GM21447 (cell line): ENCODE results near the gene MARF1.
"Not testable (repeated sequence)": the region's sequence is repeated elsewhere in the genome, so short reads cannot be mapped to it uniquely, and the experiment has no call there.

ENCODE experiments used
- ATAC-seq: cut with Tn5 transposase; IDR thresholded peaks from one replicate; pipeline ENCODE4 v1.9.1; 2021; ENCODE audit not compliant: unreplicated experiment

The MARF1 gene

GRCh38 chr16:15573896-15574613 lies 68.9 kb downstream of the MARF1 start:
- not testable (repeated sequence) for ATAC-seq

- ATAC-seq = no peak
These were observed 69.6 kb downstream of the MARF1 start for GRCh38 chr16:15573274-15573895.

GRCh38 chr16:15572329-15573001 lies 70.5 kb downstream of the MARF1 start:
- no peak for ATAC-seq

GRCh38 chr16:15571557-15571956 lies 71.4 kb downstream of the MARF1 start:
- ATAC-seq = no peak

- ATAC-seq = not testable (repeated sequence)
These were observed 72.3 kb downstream of the MARF1 start for GRCh38 chr16:15570666-15571065.

DNA sequence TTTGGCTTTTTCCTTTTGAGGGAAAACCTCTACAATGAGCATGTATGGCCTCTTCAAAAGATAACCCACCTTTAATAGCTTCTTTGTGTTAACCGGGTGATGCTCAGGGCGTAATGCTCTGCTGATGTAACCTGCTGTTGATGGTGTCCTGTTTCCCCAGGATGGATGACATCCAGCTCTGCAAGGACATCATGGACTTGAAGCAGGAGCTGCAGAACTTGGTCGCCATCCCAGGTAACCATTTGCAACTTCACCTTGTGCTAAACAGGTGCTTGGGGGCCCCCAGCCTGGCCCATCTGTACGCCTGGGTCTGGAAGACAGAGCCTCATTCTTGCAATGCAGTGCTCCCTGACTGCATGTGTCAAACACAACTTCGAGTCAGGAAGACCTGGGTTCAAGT lies 75.1 kb downstream of the MARF1 start:
- no peak for ATAC-seq

GRCh38 chr16:15566095-15566494 lies 76.9 kb downstream of the MARF1 start:
- ATAC-seq = no peak

GRCh38 chr16:15564604-15565339 lies 78.2 kb downstream of the MARF1 start:
- ATAC-seq = no peak

DNA sequence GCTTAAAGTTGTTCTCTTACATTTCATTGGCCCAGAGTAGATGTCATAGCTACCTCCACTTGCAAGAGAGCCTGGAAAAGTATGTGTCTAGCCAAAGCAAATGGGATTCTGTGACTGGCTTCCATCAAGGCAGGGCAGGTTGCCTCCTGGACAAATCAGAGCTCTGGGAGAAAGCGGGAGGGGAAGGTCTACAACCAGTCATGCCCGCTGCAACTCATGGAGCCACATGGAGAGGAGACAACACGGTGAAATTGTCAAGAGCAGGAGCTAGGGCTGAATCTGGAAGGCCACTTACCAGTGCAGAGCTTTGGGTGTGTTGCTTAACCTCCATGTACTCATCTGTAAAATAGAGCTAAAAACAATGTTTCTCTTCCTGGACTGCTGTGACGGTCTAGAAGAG lies 83.8 kb downstream of the MARF1 start:
- ATAC-seq = no peak

- ATAC-seq = no peak
These were observed 85.7 kb downstream of the MARF1 start for GRCh38 chr16:15557258-15557657.

- ATAC-seq = no peak
These were observed 86.8 kb downstream of the MARF1 start for GRCh38 chr16:15556130-15556529.

GRCh38 chr16:15553313-15554088 lies 89.5 kb downstream of the MARF1 start:
- ATAC-seq = no peak

DNA sequence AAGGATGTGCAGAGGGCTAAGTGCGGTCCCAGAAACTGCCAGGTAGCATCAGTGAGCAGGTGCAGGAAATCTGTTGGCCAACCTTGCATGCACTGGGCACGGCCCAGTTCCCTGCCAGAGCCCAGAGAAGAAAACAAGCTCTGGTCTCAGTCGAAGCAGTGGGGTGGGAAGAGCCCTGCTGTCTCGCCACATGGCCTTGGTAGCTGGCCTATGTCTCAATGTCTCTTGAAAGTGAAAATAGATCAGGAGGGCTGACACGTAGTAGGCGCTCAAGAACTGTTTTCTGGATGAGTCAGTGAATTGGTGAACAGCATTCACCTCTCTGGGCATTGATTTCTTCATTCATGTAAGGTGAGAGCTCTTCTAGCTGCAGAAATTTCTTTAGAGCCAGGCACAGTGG lies 90.4 kb downstream of the MARF1 start:
- no peak for ATAC-seq

DNA sequence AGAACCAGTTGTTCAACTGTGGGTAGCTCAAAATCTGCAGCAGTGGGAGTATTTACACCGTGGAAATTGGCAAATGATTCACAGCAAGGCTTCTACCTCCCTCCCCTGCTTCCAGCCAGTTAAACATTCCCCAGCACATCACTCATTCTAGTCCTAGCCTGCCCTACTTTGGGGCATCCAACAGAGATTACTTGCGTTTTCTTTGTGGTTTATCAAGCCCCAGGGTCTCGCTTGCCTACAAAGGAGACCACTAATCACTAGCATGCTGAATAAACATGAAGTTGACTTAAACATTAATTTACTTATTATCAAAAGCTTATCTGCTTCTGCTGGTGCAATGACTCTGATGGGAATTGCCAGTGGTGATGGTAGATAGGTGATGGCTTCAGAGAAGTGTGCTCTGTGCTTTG lies 94.5 kb downstream of the MARF1 start:
- ATAC-seq = no peak

GRCh38 chr16:15547768-15548096 lies 95.2 kb downstream of the MARF1 start:
- no peak for ATAC-seq

- not testable (repeated sequence) for ATAC-seq
These were observed 95.7 kb downstream of the MARF1 start for GRCh38 chr16:15547072-15547767.

DNA sequence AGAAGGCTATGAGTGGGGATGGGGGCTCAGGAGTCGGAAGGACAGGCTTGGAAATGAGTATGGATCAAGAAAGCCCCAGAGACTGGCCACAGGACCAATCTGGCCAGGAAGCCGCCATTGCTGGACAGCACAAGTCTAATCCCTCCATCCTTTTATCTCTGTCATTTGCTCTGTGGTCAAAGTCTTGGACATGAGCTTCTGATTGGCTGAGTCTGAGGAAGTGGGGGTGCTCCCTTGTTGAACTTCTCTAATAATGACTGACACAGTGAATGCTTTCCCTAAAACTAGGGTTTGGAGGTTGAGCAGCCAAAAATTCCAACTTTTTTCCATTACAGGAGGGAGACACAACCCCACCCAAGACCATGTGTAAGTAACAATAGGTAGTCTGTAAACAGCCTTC lies 97.4 kb downstream of the MARF1 start:
- no peak for ATAC-seq

DNA sequence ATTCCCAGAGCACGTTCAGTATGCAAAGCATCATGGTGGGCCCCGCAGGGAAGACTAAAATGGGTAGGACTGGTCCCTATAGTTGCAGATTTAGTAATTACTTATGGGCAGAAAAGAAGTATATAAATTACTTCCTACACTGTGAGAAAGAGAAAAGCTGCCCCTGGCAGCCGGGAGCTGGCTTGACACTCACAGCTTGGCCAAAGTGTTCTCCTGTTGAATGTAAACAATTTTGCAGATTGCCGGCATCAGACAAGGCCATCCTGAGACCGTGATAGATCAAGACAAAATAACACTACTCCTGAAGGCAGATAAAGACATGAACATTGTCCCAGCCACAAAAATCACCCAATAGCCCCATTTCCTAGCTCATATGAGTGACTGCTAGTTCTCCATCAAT lies 98.5 kb downstream of the MARF1 start:
- no peak for ATAC-seq
